GM19328 (cell line): Measurements from ENCODE around the gene ENTR1.
A peak's percentile ranks its signal among the peaks of the same experiment; 100 is the strongest.

Experiments
- ATAC-seq: cut with Tn5 transposase; IDR thresholded peaks from one replicate; pipeline ENCODE4 v1.9.1; 2021; ENCODE audit warnings: mild to moderate bottlenecking, moderate library complexity; ENCODE audit not compliant: unreplicated experiment

The ENTR1 gene

DNA sequence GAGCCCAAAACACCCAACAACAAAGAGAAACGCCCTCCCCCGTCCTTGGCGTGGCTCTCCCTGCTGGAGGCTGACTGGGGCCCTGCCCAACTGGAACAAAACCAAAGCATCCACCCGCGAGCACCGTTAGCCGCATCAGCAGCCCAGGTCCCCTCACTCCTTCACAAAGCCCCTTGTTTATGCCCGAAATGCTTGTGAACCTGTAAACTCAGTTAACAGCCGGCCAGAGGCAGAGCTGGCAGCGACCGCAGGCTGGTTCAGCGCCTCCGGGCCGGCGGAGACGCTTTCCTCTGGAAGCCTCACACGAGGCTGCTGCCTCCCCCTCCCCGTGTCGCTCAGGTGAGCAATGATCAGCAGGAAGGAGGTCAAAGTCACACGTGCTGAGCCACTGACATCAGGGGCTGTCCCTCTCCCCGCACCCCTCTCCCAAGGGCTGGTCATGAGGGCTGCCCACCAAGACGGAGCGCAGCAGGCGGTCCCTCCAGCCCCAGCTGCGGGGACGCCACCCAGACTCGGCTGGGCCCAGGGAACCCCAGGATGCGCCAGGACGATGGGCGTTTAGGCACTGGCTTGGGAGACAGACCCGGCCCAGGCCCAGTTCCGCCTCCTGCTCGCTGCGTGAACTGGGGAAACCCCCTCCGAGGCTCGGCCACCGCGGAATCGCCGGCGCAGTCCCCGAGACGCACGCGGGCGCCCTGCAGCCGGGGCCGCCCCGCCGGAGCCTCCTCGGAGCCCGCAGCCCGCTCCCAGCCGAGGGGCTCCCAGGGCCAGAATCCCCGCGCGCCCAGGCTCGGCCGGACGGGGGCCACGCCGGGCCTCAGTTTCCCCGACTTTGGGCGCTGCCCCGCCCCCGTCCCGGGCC is 11.0 kb downstream of the ENTR1 start:
- peak; percentile 19 for ATAC-seq

DNA sequence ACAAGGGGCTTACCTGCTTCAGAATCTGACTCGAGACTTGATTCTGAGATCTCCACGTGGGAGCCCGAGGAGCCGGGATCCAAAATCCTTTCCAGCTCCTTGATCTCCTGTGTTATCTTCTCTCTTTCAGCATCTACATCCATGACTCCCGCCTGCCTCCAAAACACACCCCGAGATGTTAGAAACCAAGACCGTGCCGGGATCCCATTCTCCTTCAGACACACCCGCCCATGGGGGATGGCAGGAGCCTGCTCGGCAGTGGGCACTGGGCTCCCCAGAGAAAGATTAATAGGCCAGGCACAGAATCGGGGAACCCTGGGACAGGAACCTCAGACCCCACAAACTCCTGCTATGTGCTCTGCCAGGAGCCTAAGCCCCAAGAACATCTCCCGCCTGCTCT is 12.1 kb downstream of the ENTR1 start:
- ATAC-seq, result no peak

DNA sequence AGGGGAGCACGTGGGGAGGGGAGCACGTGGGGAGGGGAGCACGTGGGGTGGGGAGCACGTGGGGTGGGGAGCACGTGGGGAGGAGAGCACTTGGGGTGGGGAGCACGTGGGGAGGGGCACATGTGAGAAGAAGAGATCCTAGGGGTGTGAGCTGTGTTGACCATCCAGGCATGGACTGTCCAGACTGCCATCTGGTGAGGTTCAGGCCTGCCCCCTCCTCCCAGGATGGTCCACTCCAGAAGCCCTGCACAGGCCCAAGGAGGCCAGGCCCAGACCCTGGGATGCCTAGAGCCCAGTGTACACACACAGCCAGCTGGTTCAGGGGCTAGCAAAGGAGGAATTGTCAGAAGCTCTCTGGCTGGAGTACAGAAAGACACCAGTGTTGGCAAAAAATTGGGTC is 12.8 kb downstream of the ENTR1 start:
- ATAC-seq, result no peak

DNA sequence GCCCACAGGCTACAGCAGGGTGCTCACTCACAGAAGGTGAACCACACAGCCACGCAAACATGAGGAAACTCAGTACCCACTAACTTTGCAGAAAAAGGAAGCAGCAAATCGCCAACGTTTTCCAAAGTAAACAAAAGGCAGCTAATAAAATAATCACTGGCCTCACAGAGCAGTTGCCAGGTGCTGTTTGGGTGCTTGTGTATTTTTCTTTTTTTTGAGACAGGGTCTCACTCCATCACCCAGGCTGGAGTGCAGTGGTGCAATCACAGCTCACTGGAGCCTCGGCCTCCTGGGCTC is 14.2 kb downstream of the ENTR1 start:
- no peak for ATAC-seq

DNA sequence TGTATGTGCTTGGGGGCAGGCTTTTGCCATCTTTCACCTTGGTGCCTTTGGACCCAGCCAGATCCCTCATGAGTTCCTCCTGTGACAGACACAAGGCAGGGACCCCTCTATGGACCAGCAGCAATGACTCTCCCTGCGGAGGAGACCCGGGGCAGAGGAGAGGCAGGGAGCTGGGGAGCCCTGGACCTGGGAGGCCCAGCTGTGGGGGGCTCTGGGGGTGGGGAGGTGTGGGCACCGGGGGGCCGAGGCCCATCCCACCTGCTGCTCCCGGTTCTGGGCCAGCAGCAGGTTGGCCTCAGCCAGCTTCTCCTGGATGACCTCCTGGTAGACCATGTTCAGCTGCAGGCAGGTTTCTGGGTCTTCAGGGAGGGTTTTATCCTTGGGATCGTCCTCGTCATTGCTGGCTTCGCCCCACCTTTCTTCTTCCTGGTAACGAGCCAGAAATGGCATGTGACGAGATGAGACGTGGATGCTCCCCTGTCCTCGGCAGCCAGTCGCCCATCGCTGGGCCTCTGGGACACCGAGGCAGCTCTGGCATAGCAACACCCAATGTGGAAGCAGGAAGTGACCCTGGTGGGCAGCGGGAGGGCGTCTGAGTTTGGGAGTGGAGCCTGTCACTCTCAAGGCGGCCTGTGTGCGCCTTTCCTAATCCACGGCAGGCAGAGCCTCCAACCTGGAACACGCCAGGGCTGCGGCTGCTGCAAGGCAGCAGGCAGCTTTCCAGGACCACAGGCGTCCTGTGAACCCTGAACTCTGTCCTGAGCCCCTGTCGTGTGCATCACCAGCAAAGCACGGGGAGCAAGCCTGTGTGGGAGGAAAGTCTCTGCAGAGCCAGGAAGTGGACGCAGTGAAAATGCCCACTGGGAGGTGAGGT is 14.8 kb downstream of the ENTR1 start:
- no peak for ATAC-seq

DNA sequence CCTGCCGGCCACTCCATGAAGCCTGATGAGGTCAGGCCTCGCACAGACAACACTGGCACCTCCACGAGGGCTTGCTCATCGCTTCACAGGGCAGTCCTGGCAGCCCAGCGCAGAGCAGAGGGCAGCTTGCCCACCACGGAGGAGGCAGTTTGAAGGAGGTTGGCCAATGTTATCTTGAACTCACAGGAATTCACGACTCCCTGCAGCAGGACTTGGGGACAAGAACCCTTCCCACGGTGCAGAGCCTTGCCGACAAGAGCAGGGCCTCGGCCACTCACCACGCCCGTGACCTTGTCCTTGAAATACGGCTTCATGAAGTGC is 15.4 kb downstream of the ENTR1 start:
- no peak for ATAC-seq

DNA sequence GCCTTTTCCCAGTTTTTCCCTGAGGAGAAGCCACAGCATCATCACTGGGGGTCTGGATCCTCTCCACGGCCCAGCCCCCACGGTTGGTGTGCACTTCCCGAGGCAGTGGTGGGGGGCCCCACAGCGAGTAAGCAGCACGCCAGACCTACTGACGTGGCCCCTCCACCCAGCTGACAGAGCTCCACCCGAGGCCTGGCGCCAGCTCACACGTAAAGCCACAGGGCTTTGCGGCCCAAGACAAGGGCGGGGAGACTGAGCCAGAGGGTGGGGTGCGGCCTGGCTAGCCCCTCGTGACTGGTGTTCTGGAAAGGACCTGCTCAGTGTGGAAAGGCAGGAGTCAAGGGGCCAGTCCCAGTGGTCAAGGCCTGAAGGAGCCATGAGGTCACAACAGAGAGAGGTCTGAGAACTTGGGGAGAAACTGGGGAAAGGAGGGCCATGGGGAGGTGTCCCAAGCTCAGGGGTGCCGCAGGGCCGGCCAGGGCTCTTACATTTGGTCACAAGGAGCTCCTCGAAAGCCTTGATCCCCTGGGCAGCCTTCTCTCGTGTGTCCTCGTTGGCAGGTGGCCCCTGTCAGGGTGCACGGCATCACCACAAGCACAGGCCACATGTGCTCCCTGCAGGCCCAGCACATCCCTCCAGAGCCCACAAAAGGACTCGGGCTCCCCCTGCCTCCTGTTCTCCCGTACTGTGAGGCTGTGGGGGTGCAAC is 15.9 kb downstream of the ENTR1 start:
- ATAC-seq, result no peak

DNA sequence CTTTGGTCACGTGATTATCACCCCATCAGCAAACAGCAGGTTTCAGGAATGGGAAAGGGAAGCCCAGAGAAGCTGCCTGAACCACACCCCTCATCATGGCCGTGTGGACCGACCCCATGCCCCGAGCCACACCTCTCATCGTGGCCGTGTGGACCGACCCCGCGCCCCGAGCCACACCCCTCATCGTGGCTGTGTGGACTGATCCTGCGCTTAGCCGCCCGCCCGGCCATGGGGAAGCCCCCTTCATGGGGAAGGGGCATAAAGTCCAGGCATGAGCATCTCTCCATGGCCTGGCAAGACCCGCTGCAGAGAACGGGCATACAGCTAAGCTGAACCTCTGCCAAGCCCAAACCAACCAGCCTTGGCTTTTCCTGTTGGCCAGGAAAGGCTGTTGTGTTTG is 16.9 kb downstream of the ENTR1 start:
- no peak for ATAC-seq

DNA sequence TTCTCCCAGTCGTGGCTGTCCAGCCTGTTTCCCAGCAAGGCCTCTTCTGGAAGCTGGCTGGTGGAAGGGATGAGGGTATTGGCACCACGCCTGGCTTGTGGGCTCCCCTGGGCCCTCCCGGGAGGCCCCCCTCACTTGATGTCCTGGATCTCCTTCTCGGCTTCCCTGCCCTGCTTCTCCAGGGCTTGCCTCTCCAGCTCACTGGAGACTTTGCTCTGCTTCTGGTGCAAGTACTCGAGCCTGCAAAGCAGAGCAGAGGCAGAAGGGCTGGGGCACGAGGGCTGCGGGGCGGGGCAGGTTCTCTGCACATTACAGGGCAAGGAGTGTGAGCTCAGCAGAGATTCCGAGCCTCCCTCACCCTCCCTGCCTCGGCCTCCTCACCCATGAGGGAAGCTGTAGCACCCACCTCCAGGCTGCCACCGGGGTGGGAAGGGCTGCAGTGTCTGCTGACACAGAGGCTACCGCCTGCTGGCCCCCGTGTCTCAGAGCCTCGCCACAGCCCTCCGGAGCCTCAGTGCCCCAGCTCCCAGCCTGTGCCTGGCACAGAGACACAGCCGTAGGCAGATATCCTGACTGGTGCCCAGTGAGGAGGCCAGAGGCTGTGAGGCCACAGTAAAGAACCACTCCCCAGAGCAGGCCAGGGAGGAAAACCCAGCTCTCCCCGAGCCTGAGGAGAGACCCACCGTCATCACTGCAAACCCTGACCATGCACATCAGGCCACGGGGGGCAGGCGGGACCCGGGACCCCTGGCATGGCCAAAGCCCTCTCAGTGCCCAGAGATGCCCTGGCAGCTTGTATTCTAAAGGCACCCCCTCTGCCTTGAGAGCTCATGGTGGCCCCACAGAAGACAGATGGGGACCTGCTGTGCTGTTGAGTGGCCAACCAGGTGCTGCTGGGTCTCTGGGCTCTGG is 17.6 kb downstream of the ENTR1 start:
- ATAC-seq, result no peak

DNA sequence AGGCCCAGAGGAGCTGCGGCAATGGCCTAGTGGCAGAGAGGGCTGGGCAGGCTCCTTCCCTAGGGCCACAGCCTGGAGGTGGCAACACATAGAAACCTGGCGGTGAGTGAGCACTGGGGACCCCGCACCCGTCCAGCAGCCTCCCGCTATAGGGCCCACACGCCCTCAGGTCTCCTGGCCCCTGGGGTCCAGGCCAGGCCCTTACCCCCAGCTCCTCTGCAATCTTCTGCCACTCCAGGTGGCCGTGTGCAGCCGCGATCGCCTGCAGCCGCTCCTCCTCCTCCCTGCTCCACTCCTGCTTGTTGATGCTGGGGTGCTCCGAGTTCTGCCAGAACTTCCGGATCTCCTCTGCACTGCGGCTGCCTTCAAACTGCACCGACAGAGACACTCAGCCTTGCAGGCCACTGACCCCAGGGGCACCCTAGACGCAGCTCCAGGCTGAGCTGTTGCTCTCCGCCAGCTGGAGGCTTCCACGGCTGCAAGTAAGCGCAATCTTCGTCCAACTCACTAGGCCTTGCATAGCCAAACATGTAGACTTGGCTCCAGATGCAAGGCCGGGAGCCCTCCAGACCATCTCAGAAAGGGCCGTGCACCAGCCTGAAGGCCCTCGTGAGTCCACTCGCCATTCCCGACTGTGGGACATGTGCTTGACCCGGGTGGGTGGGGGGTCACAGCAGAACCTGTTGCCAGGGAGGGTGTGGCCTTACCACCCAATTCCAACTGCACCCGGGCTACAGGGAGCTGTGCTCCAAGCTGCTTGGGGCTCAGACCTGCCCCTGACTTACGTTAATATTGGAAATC is 18.5 kb downstream of the ENTR1 start:
- ATAC-seq, result no peak

DNA sequence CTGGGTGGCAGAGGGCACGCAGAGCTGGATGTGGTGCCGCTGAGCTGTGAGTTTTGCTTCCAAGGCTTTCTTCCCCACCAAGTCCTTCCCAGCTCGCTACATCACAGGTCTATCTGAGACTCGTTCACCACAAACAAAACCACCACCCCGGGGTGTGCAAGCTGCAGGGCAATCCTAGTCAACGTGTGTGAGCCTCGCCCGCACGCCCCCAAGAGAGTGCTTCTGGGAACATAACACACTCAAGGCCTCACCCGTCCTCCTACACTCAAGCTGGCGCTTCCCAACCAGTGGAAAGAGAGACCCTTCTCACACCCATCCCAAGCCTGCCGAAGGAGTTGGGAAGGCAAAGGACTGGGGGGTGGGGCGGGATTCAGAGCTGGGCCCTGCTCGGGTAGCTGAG is 21.0 kb downstream of the ENTR1 start:
- no peak for ATAC-seq

DNA sequence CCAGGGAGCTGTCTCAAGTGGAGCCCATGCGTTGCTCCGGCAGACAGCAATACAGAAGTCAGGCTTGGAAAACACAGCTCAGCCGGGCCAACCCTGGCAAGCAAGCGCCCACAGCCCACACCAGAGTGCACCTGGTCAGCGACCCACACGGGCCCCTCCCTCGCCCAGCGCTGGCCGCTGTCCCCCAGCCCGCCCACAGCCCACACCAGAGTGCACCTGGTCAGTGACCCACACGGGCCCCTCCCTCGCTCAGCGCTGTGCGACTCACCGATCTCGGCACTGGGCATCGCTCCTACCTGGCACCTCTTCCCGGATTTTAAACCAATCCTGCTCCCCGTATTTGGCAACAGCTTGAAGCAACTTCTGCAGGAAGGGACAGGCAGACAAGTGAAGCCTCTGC is 23.2 kb downstream of the ENTR1 start:
- no peak for ATAC-seq

DNA sequence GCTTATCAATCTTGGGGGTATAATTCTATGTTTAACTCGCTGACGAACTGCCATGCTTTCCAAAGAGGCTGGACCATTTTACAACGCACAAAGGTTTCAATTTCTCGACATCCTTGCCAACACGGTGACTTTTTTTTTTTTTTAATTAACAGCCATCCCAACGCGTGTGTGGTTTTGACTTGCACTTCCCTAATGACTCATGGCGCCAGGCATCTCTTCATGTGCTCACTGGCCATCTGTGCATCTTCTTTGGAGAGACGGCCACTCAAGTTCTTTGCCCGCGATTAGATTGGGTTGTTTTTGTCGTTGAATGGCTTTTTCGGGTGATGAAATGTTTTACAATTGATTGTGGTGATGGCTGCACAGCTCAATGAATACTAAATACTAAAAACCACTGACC is 24.4 kb downstream of the ENTR1 start:
- ATAC-seq, result no peak

DNA sequence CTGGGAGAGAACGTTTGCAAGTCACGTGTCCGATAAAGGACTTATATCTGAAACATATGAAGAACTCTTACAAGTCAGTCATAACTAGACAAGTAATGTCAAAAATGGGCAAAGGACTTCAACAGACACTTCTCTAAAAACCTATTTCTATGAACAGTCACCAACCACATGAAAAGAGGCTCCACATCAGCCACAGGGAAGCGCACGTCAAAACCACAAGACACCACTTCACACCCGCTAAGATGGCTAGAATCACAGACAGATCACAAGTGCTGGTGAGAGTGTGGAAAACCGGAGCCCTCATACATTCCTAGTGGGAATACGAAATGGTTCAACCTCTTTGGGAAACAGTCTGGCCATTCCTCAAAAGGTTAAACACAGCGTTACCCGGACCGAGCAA is 25.4 kb downstream of the ENTR1 start:
- ATAC-seq, result no peak

DNA sequence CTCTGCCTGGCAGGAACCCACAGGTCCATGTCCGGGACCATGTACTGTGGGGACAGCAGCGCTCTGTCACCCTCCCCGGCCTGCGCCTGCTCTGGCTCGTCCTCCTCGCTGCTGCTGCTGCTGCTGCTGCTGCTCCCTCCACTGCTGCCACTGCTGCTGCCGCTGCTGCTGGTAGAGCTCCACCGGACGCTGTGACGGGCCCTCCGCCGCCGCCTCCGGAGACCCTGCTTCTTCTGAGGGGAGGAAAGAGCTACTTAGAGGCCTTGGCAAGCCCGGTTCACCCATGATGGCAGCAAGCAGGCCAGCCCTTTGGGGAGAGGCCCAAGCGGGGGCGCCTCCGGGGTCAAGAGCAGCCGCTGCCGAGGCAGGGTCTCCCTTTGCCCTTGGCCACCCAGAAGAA is 27.0 kb downstream of the ENTR1 start:
- ATAC-seq, result no peak

DNA sequence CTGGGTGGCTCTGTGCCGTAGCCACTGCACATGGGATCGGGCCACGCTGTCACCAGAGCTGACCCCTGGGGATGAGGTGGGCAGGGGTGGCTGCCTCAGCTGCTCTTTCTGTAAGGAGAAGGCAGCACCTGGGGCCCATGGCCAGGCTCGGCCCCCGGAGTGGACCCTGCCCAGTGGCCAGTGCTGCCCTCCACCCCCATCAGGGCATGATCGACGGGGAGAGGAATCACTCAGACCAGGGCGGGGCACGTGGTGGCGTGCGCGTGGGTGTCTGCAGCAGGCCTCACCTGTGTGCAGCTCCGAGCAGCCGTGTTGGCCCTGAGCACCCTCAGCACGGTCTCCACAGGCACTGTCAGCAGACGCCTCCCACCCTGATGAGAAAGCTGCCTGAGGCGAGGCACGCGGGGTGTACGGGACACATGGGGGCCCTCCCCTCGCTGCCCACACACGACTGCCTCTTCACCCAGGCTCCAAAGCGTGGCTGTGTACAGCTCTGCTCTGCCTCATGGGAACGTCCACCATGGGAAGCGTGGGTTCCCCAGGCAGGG is 28.4 kb downstream of the ENTR1 start:
- no peak for ATAC-seq

DNA sequence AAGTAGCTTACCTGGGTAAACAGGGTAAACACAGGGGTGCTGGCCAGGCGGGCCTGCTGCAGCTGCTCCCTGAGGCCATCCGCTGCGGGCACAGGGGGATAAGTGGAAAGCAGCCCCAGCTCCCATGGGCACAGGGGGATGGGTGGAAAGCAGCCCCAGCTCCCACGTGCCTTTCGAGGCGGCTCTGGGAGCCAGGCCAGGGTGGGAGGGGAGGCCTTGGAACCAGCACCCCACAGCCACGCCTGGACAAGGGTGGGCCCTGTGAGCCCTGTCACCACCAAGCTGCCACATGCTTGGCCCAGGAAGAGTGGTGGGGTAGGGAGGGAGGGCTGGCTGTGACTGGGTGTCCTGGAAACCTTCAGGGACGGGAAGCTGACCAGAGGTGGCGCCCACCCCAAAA is 29.1 kb downstream of the ENTR1 start:
- ATAC-seq, result no peak

DNA sequence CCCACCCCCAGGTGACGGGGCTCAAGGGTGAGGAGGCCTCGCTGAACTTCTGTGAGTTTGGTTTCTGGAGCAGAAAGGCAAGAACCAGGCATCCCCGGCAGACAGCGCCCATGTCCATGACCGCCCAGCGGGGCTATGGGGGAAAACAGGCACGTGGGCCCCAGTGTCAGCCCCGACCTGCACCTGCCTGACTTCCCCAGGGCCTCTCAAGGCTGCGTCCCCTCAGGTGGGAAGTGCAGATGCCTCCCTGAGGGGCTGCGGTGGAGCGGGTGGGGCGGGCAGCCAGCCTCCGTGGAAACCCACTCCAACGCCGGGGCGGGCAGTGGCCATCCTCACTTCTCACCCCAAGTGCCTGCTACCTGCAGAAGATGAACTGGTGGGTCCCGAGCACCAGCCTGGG is 30.0 kb downstream of the ENTR1 start:
- no peak for ATAC-seq

DNA sequence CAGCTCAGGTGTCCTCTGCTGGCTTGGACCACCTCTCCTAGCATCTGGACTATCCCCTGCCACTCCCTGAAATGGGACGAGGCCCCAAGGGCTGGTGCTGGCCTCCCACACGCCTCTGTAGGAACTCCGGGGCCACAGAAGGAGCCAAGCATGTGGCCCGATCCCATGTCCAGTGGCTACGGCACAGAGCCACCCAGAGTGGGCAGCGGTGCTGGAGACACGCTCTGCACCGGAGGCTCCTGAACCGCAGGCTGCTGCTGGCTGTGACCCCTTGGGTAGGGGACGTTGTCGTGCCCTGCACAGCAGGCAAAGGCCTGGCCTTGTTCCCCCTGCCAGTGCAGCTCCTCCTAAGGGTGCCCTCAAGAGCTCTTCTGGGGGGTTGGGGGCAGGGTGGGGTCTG is 30.5 kb downstream of the ENTR1 start:
- ATAC-seq, result no peak

DNA sequence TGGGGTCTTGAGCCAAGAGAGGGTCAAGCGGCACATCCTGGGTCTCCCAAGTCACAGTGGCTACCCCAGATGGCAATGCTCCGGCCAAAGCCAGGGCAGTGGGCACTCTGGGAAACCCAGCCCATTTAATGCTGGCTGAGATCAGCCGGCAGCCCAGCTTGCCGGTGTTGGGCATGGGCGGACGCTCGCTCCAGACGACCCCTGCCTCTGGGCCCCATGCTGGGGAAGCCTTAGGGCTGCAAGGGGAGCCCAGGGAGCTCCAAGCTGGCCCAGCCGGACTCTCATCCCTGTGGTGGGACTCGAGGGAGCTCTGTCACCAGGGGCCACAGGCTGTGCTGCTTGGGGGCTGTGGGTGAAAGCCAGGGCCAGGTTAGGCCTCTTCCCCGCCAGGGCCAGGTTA is 31.0 kb downstream of the ENTR1 start:
- ATAC-seq, result no peak
